ENCODE data around the gene UPF2. TPM values are rescaled to one million over a fixed set of nuclear protein-coding genes. Genes with fewer than 3 reads are reported as not detected.
A peak's percentile ranks its signal among the peaks of the same experiment; 100 is the strongest.
"Not testable (repeated sequence)": the region's sequence is repeated elsewhere in the genome, so short reads cannot be mapped to it uniquely, and the experiment has no call there.

Gene UPF2
- total RNA-seq, 1 experiment from 2014 or later, result 15.8 TPM

DNA sequence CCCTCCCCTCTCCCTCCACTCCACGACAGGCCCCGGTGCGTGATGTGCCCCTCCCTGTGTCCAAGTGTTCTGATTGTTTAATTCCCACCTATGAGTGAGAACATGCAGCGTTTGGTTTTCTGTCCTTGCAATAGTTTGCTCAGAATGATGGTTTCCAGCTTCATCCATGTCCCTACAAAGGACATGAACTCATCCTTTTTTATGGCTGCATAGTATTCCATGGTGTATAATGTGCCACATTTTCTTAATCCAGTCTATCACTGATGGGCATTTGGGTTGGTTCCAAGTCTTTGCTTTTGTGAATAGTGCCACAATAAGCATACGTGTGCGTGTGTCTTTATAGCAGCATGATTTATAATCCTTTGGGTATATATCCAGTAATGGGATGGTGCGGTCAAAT, 70.1 kb downstream of the UPF2 start:
- not testable (repeated sequence) for DNase-seq (ENCODE audit: low read depth)

DNA sequence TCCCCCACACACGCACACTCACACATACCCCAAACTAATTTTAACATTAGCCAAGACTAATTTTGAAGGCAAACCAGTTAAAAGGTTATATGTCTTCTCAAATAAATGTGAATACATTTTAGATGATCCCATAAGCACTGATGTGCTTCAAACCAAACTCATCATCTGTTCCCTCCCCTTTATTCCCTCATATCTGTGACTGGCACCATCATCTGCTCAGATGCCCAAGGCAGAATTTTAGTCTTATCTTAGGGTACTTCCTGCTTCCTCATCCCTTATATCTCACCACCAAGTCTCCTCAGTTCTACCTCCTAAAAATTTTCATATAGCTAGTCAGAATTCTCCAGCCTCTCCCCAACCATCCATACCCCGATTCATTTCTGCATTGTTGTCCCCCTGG, 80.4 kb downstream of the UPF2 start:
- no peak for DNase-seq (ENCODE audit: low read depth)

DNA sequence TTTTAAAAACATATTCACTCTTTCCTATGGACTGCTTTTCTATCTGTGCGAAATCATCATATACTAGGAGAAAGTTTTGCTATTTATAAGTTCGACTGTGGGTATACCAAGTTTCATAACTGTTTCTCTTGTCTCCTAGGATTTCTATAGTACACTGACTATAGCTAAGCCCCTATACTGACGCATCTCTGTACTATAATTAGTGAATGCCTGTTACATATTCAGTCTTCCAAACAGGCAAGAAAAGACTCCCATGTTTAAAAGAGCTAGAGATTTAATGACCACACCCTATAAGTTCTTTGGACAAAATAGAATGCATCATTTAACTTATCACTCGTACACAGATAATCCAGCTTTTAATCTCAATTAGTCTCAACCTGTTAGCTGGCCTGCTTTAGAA, 80.8 kb downstream of the UPF2 start:
- DNase-seq (ENCODE audit: low read depth), result no peak

DNA sequence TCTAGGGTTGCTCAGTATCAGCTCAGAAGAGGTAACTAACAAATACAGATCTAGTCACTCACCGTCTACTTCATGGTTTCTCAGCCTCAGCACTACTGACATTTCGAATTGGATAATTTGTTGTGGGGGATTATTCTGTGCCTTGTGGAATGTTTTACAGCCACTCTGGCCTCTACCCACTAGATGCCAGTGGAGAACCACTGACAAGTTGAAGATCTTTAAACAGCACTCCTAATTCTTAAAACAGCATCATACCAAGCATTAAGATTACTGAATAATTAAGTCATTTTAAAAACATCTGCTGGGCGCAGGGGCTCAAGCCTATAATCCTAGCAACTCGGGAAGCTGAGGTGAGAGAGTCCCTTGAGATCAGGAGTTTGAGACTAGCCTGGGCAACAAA, 82.6 kb downstream of the UPF2 start:
- DNase-seq (ENCODE audit: low read depth), result no peak

DNA sequence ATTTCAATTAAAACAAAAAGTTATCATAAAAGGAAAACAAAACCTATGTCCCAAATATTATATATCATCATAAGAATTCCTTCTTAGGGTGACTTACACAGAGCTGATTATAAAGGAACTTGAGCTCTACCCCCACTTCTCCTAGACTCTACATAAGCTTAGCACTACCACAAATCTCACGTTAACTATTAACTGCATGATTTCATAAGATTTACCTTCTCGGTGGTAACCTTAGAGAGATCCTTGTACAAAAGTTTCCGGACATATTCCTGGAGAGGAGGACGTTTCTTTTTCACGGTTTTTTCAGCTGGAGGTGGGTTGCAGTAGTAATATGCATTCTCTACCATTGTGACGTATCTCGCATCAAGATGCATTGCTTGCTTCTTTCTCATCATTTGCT, 83.7 kb downstream of the UPF2 start:
- DNase-seq (ENCODE audit: low read depth), result no peak

DNA sequence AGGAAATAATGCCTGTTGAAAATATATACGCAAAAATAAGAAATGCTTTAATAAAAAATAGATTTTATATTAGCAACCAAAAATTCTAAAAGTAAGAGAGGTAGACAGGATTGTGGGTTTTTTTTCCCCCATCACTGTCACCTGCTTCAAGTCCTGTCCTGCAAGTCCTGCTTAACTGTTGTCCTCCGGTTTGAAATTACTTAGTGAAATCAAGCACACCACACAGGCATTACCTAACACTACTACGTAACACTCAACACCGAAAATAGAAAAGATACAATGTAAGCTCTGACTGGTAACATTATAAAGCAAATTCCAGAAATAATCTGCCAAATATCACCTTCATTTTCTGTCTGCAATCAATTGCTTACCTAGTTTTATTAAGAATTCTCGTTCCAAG, 90.9 kb downstream of the UPF2 start:
- no peak for DNase-seq (ENCODE audit: low read depth)

DNA sequence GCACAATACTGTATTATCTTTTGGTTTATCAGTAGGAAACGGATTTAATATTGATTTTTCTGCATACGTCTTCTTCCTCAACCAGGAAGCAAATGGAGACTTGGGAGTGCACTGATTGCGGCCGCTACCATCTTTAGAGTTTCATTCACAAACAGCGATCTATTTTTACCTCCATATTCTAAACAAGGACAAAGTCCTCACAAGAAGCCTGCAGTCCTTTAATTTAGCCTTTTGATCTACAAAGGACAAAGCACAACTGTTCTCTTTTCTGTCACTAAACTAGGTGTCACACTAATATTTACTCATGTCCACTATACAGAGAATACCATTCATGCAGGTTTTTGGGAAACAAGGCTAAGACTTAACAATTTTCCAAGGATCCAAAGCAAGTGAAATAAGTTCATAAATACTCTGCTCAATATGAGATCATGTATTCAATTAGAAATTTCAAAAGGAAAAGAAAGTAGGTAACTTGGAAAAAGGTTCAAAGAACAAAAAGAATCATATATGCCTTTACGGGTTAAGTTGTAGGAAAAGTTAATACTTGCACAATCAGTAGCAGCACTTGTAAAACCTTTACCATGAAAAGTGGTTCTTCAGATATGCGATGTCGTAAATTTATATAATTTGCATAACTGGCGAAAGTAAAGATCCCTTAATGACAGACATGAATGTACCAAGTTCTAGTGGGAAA, 92.1 kb downstream of the UPF2 start:
- no peak for DNase-seq (ENCODE audit: low read depth)

DNA sequence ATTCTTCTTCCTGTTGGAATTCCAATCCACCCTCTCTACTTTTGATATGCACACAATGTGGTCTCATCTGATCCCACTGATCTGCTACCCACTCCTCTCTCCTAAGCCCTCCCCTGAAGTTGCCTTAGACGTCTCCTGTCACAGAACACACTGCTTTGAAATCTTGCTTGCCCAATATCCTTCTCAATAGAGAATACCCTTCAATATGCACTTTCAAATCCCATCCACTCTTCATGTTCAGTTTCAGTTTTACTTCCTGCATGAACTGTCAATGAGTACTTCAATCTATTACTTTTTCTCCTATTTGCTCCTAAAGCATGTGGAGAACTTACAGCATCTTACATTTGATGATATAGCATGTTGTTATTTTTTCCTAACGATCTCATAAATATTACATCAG, 93.5 kb downstream of the UPF2 start:
- no peak for DNase-seq (ENCODE audit: low read depth)

DNA sequence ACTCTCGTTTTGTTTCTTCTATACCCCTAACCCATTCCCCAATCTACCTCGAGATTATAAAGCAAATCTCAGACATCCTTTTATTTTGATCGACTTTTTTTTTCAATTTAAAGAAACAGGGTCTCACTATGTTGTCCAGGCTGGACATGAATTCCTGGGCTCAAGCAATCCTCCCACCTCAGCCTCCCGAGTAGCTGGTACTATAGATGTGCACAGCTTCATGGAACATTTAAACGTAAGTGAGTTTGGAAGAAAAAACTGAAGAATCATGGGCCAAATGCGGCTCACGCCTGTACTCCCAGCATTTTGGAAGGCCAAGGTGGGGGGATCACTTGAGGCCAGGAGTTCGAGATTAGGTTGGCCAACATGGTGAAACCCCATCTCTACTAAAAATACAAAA, 96.0 kb downstream of the UPF2 start:
- DNase-seq (ENCODE audit: low read depth), result no peak

DNA sequence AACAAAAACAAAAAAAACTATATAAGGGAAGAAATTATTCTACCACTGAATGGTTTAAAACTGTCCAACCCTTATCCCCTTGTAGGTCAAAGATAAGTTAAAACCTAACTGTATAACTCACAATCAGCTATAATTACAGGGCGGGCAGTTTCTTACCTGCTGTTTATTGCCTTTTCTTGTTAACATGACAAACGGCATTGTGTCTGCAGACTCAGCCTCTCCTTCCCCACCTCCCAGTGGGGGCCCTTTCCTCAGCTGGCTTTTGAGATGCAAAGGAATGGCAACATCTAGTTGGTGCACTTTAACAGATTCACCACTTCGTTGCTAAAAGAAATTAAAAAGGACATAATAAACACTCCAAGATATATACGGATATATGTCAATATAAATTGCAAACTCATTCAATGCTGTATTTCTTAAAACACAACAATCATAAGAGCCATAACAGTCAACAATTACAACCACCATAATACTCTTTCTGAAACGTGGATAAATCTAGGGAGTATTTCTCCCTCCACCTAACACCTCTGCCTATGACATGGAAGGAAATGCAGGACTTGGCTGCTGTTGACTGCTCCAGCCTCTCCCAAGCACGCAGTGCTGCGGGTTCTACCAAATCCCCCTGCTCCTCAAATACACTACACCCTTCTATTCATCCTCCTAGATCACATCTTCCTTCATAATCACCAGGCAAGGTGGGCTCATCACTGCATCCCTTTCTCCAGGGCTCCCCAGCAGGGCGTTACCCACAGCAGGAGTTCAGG, 106.0 kb downstream of the UPF2 start:
- no peak for DNase-seq (ENCODE audit: low read depth)

DNA sequence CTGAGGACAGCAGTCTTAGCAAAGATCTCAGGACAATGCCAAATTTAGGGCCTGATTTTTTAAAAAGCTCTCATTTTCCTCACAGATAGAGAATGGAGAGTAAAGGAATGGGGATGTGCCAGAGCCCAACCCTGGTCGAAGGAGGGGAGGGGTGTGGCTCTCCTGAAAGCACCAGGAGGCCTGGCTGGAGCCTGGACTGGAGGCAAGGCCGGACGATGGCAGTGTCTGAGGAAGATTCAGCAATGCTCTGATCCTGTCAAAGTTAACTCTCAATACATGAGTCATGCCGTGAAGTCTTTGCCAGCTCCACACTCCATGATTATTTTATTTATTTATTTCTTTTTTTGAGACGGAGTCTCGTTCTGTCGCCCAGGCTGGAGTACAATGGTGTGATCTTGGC, 108.3 kb downstream of the UPF2 start:
- DNase-seq (ENCODE audit: low read depth), result no peak

DNA sequence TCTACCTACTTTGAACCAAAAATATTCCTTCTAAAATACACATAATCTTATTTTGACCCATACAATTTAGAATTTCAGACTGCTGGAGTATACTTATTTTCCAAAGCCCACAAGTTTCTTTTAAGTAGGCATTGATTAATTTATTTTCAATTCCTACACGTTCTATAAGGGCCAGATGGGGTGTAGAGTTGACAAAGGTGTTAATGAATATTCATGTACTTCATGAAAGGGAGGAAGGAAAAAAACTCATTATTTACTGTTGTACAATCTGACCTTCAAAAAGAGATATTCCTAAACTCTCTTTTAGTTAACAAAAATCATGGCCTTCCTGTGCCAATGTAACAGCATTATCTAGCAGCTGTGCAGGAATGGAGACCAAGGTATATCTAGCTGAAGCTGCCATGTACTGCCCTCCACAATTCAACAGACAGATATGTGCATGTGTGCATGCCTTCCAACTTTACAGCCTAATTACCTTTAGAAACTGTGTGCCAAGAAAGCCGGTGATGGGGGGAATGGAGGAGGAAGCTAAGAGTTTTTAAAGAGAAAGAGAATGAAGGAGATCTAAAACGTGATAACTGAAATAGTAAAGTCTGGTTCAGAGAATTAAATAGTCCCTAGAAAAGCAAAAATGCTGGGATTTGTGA, 108.9 kb downstream of the UPF2 start:
- DNase-seq (ENCODE audit: low read depth), result no peak

DNA sequence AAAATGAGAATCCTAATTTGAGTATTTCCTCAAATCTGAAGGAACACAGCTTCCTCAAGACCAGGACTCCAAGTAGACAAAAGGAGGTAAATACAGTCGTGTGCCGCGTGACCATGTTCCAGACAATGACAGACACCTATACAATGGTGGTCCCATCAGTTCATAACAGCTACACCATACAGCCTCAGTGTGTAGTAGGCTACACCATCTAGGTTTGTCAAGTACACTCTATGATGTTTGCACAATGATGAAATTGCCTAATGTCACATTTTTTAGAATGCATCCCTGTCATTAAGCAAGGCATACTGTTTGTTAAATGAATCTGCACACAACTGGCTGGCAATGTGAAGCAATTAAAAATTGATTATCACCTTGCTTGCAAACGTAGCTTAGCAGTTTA, 111.6 kb downstream of the UPF2 start:
- DNase-seq (ENCODE audit: low read depth), result no peak

DNA sequence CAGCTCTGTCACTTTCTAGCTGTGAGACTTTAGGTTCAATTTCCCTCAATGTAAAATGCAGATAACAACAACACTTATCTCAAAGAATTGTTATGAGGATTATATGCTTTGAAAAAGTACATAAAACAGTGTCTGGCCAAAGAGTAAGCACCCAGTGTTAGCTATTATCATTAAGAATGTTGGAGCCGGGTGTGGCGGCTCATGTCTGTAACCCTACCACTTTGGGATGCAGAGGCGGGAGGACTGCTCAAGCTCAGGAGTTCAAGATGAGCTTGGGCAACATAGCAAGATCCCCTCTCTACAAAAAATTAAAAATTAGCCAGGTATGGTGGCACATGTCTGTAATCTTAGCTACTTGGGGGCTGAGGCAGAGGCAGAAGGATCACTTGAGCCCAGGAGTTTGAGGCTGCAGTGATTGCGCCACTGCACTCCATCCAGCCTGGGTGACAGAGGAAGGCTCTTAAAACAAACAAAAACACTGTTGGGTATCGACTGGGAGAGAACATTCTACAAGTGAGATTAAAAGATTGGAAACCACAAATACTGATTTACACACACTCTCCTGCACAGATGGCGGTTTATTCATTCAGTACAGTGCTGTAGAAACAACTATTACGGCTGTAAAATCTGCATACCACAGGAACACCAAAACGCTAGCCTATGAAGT, 112.2 kb downstream of the UPF2 start:
- DNase-seq (ENCODE audit: low read depth), result no peak

DNA sequence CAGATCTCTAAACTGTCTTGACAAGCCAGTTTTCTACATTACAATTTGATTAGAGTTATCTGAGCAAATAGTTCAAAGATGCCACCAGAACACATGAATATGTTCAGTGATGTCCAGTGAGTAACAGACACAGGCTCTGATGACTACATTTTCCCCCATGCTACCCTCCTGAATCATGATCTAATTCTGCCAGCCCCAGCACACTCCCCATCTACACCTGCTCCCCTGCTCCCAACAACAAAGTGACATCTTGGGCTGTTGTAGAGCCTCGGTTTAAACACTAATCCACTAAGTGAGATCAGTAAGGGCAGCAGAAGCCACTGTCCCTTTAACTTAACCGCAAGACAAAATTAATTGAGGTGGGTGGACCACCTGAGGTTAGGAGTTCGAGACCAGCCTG, 114.9 kb downstream of the UPF2 start:
- DNase-seq (ENCODE audit: low read depth), result peak; percentile 35

DNA sequence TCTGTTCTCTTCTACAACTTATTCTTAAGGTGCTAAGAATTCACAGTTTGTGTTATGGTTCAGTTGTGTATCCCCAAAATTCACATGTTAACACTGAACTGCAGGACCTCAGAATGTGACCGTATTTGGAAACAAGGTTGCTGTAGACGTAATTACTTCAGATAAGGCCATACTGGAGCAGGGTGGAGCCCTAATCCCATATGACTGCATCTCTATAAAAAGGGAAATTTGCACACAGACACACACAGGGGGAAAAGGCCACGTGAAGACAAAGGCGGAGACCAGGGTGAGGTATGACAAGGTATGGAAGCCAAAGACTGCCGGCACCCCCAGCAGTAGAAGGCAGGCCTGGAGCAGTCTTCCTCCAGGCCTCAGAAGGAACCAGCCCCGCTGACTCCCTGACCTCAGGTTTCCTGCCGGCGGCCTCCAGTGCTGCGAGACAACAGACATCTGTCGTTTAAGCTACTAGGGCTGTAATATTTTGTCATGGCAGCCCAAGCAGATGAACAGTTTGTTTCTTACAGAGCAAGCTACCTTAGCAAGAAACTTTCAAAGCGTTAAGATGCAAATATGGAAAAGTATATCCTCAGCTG, 120.7 kb downstream of the UPF2 start:
- no peak for DNase-seq (ENCODE audit: low read depth)

DNA sequence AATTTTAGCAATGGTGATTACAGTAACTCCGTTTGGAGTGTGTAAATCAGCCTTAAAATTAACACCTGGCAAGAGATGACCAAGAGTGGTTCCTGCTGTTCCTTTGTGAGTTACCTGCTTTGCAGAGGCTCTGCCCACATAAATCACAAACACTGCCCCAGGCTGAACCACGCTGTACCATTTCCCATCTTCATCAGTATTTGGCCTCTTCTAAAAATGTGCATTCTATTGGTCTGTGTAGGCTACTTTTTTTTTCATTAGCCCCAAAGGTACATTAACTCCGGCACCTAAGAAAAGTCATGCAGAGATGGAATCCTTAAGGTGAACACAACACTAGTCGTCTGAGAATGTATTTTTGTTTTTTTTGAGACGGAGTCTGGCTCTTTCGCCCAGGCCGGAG, 123.3 kb downstream of the UPF2 start:
- DNase-seq (ENCODE audit: low read depth), result no peak

DNA sequence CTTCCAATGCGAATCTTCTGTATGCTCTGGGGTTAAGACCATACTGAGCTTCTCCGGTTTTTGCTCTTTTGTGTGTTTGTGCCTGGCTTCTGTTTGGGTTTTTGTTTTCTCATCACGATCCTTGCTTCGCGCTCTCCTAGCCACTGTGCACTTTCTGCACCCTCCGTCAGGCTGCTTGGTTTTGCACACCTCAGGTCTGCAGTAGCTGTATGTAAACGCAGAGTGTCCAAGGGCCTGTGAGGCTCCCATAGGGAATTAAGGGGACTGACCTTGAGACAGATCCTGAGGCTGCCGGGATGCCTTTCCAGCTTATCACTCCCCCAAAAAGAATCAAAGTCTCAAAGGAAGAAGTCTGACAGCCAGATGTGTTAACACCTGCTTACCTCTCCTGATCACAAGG, 124.2 kb downstream of the UPF2 start:
- DNase-seq (ENCODE audit: low read depth), result no peak

DNA sequence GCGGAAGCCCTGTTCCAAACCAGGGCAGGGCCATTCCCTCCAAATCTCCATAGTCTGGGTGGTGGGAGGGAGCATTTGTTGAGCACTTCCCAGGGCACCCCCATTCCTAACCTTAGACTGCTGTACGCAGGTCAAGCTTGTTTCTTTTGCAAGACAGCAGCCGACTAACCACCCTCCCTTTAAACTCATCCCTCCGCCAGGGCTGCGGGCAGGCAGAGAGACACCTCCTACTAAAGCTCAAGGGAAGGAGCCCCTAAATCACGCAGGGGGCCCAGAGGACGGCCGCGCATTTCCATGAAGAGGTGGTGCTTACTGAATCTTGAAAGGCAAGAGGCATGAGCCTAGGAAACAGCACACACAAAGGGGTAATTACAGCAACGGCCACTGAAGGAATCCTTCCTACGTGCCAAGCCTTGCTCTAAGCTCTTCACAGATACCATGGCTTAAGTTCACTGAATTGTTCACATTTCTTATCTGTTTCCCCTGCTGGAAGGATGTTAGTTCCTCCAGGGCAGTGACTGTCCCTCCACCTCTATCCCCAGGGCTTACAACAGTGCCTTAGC, 129.4 kb downstream of the UPF2 start:
- no peak for DNase-seq (ENCODE audit: low read depth)

DNA sequence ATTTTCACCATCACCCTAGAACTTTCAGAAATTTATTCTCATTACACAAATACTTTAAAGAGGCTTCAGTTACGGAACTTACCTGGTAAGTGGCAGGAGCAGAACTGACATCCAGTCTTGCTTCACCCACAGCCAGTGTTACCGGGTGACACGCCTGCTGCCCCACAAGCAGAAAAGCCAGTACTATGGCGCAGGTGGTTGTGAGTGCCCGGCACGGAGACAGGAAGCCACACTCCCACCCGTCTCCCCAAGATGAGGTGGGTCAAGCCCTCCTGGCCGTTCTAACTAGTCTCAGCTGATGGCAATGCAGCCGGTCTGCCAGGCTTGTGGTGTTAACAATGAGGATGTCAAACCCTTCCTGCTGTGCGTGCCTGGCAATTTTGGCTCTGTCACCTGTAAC, 132.5 kb downstream of the UPF2 start:
- DNase-seq (ENCODE audit: low read depth), result no peak

DNA sequence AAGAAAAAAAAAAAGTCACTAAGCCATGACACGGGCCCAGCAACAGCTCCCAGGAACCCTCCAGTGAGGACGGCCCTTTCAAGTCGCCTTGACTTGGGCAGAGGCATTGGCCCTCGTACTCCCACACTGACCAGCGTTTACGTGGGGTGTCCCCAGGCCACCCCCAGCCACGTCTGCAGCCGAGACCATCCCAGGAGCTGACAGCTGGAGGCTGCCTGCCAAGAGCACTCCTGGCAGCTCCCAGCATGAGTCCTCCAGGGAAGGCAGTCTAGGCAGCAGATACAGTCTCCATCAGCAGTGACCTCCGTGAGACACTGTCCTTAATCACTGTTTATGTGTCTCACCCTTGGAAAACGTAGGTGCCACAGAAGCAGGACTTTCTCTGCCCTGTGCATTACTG, 133.0 kb downstream of the UPF2 start:
- DNase-seq (ENCODE audit: low read depth), result no peak

DNA sequence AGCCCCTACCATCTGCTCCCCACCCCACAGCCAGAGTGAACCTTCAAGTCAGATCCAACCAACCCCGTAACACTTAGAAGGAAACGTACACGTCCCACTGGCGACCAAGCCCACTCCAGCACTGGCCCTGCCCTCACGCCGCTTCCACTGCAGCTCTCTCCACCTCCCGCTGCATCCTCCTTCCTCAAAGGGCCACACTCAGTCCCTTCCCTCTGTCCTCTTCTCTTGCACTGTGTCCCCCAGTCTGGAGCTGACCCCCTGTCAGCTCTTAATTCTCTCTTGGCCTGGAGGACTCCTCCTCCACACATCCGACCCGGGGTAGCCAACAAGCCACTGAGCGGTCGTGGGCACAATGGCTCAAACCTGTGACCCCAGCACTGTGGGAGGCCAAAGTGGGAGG, 133.6 kb downstream of the UPF2 start:
- DNase-seq (ENCODE audit: low read depth), result no peak

All from LHCN-M2 (cell line).